NOMO-1 treated with dmso at 0.1 percent for 144 hours (cell line): ENCODE measurements around the gene ERH.

ENCODE experiments used
- DNase-seq: peaks from one replicate; lab custom pipeline; 2025; ENCODE audit not compliant: unreplicated experiment; lab: John Stamatoyannopoulos, UW

ERH gene

GRCh38 chr14:69331206-69331605 lies 66.9 kb downstream of the ERH start:
- DNase-seq, result no peak
